Cerebellar cortex (tissue), 1 donor: ENCODE data around the gene CATSPERB.
"Not testable (repeated sequence)": the region's sequence is repeated elsewhere in the genome, so short reads cannot be mapped to it uniquely, and the experiment has no call there.

ENCODE experiments used
- DNase-seq: peaks from one replicate; pipeline ENCODE4 v3.0.0-alpha.2; 2015; ENCODE audit warnings: low spot score

CATSPERB gene

GRCh38 chr14:91575469-91576208, 156.2 kb downstream of the CATSPERB start:
- DNase-seq: no peak

- peak; percentile 39 for DNase-seq
Observed at GRCh38 chr14:91573894-91574837, 157.7 kb downstream of the CATSPERB start.

DNA sequence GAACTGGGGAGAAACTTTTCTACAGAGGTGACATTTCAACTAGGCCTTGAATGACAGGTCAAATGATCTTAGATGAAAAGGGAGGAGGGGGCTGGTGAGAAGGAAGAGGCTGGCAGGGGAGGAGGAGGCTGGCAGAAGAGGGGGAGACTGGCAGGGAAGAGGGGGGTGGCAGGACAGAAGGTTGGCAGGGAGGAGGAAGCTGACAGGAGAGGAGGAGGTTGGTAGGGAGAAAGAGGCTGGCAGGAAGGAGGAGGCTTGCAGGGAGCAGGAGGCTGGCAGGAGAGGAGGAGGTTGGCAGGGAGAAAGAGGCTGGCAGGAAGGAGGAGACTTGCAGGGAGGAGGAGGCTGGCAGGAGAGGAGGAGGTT, 158.4 kb downstream of the CATSPERB start:
- DNase-seq: no peak

DNA sequence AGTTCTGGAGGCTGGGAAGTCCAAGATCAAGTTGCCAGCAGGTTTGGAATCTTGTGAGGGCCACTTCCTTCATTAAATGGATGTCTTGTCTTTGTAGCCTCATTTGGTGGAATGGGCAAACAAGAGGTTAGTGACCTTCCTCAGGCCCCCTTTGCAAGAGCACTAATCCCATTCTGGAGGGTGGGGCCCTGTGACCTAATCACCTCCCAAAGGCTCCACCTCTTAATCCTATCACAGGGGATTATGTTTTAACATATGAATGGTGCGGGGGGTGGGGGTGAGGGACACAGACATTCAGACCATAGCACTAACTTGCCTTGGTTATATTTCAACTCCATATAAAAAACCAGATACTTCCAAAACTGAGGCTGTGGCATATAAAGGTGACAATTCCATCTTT, 161.9 kb downstream of the CATSPERB start:
- no peak for DNase-seq

DNA sequence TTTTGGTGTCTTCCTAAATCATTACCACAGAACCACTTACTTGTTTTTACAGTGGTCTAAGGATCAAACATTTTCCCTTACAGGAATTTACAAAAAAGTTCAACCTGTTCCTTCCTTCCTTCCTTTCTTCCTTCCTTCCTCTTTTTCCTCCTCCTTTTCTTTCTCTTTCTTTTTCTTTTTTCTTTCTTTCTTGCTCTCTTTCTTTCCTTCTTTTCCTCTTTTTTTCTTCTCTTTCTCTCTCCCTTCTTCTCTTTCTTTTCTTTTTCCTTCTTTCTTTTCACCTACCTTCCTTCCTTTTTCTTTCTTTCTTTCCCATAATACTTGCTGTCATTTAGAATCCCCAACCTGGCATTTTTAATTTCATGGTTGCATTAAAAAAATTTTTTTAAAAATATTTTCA, 162.6 kb downstream of the CATSPERB start:
- DNase-seq: no peak

GRCh38 chr14:91568626-91569025, 163.3 kb downstream of the CATSPERB start:
- DNase-seq: no peak

- not testable (repeated sequence) for DNase-seq
Observed at GRCh38 chr14:91567827-91568226, 164.1 kb downstream of the CATSPERB start.

DNA sequence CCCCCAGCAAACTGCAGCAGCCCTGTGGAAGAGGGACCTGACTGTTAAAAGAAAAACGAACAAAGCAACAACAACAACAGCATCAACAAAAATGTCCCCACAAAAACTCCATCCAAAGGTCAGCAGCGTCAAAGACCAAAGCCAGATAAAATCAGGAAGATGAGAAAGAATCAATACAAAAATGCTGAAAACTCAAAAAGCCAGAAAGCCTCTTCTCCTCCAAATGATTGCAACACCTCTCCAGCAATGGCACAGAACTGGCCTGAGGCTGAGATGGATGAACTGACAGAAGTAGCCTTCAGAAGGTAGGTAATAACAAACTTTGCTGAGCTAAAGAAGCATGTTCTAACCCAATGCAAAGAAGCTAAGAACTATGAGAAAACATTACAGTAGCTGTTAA, 176.4 kb downstream of the CATSPERB start:
- DNase-seq: no peak

DNA sequence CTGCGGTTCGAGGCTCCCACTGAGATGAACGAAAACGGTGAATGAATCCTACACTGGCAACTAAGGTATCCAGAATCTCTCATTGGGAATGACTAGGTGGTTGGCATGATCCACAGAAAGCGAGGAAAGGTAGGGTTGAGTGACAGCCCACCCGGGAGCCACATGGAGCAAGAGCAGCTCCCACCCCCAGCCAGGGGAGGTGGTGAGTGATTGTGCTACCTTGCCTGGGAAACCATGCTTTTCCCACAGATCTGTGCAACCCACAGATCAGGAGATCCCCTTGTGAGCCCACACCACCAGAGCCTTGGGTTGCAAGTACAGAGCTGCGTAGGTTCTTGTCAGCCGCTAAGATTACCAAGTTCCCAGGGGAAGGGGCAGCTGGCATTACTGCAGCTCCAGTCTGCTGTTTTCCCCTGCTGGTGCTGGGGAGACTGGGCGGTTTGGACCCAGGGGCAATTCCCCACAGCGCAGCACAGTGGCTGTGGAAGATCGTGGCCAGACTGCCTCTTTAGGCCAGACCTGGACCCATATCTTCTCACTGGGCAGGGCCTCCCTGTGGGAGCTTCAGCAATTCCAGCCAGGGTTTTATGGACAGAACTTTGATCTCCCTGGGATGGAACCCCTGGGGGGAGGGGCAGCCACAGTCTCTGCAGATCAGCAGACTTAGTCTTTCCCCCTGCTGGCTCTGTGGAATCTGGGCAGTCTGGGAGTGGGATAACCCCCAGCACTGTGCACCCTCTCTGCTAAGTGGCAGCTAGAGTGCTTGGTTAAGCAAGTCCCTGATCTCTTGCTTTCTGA, 177.2 kb downstream of the CATSPERB start:
- DNase-seq: no peak

- DNase-seq: no peak
Observed at GRCh38 chr14:91548108-91548507, 183.8 kb downstream of the CATSPERB start.

DNA sequence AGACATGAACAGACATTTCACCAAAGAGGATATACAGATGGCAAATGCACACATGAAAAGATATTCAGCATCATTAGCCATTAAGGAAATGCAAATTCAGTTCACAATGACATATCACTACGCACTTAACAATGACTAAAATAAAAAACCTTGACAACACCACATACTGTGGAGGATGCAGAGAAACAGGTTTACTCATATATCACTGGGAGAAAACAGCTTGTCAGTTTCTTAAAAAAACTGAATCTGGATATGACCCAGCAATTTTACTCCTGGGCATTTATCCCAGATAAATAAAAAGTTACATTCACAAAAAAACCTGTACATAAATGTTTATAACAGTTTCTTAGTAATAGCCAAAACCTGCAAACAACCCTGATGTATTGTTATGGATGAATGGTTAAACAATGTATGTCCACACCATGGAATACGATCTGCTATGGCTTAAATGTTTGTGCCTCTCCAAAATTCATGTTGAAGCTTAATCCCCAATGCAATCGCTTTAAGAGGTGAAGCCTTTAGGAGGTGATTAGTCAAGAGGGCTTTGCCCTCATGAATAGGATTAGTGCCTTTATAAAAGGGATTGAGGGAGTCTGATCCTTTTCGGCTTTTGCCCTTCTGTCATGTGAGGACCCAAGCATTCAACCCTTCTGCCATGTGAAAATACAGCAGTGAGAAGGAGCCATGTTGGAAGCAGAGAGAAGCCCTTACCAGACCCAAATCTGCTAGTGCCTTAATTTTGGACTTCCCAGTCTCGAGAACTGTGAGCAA, 185.8 kb downstream of the CATSPERB start:
- DNase-seq: no peak

DNA sequence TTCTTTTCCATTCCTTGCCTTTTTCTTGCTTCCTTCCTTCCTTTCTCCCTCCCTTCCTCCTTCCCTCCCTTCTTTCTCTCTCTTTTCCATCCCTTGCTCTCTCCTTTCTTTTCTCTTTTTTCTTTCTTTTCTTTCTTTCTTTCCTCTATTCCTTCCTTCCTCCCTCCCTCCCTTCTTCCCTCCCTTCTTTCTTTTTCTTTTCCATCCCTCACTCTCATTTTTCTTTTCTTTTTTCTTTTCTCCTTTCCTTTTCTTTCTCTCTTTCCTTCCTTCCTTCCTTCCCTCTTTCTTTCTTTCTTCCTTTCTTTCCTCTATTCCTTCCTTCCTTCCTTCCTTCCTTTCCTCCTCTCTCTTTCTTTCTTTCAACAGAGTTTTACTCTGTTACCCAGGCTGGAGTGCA, 186.7 kb downstream of the CATSPERB start:
- no peak for DNase-seq

- DNase-seq: no peak
Observed at GRCh38 chr14:91536327-91536726, 195.6 kb downstream of the CATSPERB start.

DNA sequence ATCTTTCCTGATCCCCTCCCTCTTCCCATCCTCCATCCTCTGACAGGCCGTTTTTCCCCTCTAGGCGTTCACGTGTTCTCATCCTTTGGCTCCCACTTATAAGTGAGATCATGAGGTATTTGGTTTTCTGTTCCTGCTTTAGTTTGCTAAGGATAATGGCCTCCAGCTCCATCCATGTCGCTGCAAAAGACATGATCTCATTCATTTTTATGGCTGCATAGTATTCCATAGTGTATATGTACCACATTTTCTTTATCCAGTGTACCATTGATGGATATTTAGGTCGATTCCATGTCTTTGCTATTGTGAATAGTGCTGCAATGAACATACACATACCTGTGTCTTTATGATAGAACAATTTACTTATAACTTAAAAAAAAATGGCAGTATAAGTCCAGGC, 197.8 kb downstream of the CATSPERB start:
- DNase-seq: not testable (repeated sequence)

- no peak for DNase-seq
Observed at GRCh38 chr14:91533623-91534022, 198.3 kb downstream of the CATSPERB start.
